NCI-H774 (cell line): ENCODE measurements around the gene RPS6KA2.

Experiments
- DNase-seq: peaks from one replicate; lab custom pipeline; 2025; lab: John Stamatoyannopoulos, UW

The RPS6KA2 gene

DNA sequence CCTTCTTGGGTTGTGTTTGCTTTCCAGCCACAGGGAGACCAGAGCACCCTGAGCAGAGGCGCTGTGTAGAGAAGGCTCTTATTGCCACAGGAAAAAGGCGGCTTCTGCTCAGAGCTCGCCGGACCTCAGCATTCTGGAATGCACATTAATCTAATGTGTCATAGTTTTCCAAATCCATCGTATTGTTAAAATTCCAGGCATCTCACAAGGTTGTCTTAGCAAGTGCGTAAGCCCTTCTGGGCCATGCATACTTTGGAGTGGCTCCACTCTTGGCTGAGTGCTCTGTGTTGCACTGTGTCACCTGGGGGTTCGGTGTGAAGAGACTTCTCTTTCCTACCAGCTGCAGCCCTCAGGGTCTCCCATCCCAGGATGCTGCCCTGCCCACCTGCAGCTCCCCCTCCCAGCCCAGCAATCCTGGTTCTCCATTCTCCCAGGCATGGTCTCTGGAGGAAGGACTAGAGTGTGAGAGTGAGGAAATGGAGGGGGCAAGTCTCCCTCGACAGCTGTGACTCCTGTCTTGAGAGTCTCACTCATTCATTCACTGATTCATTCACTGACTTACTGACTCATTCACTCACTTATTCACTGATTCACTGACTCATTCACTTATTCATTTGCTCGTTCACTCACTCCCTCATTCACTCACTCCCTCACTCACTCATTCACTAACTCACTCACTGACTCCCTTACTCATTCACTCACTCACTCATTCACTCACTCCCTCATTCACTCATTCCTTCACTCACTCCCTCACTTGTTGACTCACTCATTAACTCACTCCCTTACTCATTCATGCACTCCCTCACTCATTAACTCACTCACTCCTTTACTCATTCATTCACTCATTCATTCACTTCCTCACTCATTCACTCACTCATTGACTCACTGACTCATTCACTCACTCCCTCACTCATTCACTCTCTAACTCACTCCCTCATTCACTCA, 160.6 kb downstream of the RPS6KA2 start:
- DNase-seq: no peak

DNA sequence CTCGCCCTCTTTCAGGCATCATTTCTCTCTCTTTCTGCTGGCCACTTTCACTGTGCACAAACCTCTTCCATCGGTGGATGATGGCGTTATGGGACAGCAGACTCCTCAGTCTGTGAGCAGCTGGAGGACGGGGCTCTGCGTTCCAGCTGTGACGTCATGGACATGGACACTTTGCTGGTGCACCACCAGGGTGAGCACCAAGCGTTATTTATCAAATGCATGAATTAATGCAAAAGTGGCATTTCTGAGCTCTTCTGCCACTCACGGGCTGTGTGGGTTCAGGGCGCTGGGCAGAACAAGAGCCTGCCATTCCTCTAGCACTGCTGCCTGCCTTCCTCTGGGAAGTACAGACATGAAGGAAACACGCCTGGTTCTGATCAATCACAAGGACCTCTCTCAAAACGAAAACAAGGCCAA, 161.4 kb downstream of the RPS6KA2 start:
- no peak for DNase-seq

DNA sequence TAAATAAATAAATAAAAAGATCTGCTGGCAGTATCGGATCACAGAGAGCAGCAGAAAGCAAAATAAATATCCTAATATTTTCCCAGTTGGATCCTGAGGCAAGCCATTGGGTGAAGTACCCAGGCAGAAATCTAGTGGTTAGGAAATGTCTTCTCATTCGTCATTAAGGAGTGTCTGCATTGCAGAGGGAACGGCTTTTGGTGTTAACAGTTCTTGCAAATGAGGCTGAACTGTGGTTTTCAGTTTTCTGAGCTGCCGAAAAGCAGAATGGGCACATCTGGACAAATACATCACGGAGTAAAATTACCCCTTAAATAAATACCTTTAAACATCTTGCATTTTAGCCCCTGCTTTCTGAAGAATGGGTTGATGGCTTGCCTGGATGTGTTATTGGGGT, 162.1 kb downstream of the RPS6KA2 start:
- DNase-seq: no peak

DNA sequence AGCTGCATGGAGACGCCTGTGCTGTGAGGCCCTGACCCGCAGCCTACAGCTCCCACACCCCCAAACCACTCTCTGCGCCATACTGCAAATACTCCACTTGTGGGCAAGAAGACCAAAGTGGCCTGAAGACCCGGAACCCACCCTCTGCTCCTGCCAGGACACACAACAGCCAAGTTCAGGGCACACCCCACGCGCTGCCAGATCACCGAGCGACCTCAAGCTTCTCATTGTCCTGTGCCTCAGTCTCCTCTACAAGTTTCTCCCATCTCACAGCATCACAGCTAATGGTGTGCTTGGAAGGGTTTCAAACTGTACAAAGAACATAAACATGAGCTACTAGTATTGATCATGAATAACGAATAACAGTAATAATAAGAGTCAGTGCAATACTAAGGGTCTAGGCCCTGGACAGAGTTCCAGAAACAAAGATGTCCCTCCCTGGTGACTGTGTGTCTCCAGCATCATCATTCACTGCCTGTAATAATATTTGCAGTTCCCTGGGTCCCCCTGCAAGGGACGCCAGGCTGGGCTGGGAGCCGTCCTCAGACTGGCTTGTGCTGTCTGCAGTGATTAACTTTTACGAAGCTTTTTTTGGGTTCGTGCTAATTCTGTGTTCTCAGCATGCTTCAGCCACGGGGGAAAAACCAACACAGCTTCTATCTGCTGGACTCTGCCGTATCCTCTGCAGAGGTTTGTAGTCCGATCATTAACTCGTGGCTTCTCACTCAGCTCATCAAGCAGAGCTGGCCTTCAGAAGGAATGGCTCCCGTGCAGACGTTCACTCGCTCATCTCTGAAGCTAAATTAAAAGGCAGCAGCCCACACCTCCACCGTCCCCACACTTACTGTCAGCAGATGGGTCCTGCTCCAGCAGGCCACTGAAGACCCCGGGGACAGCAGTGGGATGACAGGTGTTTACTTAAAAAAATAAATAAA, 162.7 kb downstream of the RPS6KA2 start:
- no peak for DNase-seq

DNA sequence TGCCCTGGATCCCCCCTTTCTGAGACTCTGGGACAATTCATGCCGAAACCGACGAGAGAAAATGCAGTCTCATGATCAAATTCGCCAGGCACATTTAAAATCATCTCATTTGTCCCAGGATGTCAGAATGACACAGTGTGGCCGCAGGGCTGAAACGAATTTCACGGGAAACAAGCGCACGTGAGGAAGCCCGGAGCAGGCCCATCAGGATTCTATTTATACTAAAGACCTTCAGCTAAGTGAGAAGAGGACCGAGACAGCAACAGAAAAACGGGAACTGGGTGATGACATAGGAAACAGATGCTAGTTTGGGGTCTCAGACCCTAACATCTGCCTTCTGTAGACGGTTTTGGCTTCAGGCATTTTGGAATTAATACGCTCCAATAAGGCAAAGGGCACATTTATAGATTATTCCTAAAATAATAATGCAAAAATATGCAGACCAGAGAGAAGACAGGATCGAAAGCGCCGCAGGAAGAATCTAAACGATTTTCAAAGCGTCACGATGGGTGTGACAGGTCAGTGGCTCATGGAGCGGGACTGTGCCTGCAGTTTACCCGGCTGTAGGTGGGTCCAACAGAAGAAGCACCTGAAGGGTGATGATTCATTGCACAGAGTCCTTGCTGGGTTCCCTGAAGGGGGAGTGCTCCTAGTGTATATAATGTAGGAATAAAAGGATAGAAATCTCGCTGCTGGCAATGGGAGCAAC, 163.5 kb downstream of the RPS6KA2 start:
- no peak for DNase-seq

DNA sequence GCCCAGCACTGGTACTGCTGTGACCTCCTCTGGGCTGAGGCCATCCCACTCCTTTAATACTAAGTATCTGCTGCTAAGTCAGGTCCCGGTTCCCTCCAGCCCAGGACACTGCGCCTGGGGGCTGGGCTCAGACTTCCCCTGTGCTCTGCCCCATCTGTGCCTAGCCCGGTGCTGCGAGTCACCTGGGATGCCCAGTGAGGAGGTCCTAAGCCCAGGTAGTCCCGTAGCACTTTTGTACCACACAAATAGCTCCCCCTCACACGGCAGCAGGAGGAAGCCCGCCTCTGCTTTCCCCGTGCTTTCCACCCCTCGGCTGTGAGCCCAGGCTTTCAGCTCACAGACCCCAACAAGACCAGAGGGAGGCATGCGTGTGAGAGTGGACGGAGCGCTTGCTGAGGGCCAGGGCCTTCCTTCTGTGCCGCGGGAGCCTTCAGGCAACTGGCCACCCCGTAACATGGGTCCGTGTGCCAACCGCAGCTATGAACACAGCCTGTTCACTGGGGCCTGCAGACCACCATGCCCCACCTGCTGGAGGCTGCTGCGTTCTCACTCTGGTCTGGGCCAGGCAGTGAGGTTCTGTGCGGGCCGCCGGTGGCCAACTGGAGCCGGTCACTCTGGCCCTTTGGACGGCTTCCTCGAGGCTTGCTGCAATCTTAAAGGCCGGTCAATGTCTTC, 164.5 kb downstream of the RPS6KA2 start:
- no peak for DNase-seq

DNA sequence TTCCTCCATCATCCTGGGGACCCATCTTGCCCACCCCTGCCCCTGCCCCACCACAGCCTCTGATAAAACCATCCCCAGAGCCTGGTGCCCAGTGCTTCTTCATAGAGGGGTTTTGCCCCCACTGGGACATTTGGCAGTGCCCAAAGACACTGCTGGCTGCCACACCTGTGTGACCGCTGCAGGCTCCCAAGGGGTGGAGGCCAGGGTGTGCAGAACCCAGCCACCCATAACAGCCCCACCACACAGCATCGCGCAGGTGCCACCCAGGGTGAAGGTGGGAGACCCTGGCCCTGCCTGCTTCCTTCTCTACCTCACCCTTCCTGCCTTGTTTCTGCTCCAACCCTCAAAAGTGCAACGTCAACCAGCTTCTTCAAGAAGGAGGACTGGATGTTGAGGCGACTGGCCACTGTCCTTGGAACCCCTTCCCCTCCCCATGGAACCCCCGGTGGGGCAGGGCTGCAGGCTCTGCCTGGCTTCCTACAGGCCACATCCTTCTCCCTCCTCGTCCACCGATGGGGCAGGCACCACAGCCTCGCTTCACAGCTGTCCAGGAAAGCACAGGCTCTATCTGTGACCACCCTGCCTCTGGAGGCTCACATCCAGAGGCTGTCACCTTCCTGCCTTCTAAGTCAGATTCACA, 165.1 kb downstream of the RPS6KA2 start:
- no peak for DNase-seq

DNA sequence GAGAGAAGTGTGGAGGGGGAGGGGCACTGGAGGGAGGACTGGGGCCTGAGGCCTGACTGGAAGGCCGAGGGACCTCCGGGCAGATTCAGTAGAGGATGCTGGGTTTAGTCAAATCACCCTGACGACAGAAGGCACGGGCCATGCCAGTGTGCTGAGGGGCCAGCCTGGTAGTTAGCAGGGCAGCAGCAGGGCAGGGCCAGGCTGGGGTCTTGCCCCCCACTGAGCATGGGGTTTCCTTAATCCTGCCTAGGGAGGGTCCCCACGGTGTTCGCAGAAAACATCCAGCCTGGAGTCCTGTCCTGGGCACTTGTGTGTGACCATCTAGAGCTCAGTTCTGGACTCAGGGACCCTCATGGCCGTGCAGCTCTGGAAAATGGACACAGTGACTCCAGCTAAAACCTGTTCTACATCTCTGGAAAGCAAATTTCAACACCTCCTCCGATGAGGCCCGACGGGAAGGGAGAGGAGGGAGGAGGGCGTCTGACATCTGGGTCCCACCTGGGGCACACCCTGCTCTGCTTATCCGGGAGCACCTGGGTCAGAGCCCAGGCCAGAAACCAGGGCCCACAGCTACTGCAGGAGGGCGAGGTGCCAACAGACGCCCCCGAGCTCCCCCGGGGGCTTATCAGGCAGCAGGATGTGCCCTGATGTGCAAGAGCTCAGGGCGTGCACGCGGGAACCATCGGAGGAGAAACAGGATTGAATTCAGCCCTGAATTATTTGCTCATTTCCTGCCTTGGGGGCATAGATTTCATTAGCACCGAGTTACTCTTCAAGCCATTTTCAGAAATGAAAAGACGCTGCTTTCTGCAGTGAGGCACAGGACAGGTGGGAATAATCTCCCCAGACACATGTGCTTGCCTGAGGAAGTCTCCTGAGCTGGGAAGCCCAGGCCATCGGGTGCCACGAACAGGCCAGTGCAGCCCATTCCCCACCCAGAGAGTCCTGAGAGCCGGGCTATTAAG, 166.3 kb downstream of the RPS6KA2 start:
- DNase-seq: no peak

DNA sequence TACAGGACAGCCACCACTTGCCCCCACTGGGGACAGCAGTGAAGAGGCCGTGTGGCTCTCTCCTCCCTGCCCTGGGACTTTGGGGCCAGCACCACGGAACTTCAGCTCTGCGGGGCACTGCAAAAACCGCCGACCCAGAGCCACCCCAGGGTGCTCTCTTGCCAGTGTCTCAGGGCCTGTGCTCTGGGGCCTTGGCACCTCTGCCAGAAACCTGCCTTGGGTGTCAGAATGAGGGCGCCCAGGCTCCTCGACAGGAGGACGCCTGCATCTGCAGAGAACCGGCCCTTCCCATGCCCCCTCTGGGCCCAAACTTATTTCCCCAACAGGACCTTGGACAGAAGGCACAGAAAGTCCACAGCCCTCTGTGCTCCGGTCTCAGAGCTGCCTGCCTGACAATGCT, 167.1 kb downstream of the RPS6KA2 start:
- DNase-seq: no peak

DNA sequence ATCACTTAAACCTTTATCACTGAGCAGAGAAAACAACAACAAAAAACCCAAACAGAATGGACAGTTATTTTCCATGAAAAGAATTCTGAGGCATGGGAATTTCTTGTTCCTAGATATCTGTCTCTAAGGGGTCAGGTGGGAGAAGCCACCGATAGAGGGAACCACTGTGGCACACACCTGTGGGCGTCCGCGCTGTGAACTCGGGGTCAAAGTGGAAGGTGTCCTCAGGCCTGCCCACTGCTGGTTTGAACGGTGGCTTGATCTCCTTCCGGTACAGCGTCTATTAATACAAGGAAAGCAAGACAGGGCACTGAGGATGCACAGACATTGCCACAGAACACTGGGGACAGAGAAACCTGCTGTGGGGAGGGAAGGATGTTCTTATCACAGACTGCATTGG, 167.8 kb downstream of the RPS6KA2 start:
- no peak for DNase-seq

DNA sequence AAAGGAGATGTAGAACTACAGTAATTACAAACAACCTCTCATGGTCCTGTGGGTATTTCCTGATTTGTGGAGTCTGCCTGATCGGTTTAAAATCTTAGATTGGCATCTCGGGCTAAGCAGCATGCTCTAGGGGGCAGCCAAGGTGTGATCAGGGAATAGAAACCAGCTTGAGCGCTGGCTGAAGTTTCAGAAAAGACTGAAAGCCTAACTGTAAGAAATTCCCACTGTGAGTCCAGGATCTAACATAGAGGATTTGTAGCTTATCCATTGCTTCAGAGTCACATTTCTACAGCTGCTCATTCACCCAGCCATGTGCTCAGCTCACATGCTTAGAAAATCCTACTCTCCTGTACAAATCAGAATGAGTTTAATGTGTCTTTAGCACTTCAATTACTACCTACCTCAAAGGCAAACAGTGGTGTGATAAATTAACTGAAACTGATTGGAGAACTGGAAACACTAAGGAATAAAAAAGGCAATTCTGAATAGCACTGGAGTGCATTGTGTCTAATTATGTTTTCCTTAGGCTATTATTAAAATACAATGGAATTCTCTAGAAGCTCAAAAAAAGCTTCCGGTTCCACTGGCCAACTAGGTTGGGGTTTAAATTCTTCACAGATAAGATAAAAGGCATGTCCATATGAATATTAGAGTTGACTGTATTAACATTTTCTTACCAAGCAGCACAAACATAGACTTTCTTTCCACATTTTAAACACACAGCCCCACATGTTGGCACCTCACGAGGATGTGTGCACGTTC, 170.5 kb downstream of the RPS6KA2 start:
- peak; percentile 36 for DNase-seq

DNA sequence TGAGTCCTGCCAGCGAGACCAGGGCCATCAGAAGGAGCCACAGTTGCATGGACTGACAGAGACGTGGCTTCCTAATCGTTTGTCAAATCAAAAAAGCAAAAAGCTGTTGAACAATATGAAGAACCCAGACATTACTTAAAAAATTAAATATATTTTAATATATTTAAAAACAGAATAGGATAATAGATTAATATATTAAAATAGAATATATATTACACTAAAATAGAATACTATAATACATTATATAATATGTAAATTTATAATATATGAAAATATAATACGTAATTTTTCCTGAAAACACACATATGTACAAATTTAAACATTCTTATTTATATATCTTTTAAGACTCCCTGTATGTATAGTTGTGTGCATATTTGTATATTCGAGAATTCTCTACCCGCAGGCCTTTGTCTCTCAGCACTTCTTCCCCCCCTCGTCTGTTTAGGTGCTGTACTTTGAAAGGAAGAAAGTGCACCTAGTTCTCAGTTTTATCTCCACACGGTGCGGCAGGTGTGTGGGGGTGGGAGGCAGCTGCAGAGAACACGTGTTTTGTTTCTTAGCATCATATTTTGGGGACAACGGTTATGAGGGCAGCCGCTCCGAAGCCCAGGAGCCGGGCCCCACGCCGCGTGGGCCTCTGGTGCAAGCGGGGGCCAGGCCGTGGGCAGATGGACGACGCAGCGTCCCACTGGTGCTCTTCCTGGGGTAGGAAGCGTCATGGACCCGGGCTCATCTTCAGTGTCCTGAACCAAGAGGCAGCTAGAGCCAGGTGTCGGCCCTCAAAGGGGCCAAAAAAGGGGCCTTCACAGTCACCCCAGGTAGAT, 172.1 kb downstream of the RPS6KA2 start:
- DNase-seq: no peak

DNA sequence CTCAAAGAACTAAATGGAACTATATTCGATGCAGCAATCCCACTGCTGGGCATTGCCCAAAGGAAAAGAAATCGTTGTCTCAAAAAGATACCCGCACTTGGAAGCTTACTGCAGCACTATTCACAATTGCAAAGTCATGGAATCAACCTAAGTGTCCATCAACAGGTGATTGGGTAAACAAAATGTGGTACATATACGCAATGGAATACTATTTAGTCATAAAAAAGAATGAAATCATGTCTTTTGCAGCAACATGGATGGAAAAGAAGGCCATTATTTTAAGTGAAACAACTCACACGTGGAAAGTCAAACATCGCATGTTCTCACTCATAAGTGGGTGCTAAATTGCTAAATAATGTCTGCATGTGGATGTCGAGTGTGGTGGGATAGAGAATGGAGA, 173.4 kb downstream of the RPS6KA2 start:
- DNase-seq: no peak

DNA sequence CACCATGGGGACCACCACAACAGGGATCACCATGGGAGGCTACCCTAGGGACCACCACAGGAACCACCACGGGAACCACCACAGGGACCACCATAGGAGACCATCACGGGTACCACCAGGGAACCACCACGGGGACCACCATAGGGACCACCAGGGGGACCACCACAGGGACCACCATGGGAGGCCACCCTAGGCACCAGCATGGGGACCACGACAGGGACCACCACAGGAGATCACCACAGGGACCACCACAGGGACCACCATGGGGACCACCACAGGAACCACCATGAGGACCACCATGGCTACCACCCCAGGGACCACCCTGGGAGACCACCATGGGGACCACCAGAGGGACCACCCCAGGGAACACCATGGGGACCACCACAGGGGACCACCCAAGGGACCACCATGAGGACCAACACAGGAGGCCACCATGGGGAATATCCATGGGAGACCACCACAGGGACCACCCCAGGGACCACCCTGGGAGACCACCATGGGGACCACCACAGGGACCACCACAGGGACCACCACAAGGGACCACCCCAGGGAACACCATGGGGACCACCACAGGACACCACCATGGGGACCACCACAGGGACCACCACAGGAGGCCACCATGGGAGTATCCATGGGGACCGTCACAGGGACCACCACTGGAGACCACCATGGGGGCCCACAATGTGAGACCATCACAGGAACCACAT, 176.7 kb downstream of the RPS6KA2 start:
- DNase-seq: no peak

DNA sequence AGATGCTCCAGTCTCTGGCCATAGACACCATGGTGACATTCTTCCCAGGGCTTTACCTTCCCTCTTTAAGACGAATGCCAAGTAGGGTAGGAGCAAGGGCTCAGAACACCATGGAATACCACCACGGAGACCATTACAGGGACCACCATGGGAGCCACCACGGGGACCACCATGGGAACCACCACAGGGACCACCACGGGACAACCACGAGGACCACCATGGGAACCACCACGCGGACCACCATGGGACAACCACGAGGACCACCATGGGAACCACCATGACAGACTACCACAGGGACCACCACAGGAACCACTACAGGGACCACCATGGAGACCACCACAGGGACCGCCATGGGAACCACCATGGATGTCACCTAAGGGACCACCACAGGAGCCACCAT, 177.4 kb downstream of the RPS6KA2 start:
- DNase-seq: no peak

DNA sequence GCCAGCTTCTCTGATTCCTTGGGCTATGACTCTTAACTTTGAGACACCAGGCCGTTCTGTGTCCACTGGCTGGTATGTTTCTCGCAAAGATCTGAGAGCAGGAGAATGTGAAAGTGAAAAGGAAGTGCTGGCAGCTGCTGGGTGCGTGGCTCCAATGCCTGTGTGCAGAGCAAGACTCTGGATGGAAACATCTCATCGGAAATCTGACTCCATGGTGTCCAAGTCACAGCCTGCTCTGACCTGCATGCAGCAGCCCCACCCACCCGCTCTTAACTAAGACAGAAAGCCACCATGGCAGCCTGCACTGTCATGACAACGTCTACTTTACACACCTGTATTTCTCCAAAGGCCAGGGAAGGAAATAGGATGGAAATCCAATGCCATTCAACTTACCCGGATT, 178.0 kb downstream of the RPS6KA2 start:
- DNase-seq: no peak

DNA sequence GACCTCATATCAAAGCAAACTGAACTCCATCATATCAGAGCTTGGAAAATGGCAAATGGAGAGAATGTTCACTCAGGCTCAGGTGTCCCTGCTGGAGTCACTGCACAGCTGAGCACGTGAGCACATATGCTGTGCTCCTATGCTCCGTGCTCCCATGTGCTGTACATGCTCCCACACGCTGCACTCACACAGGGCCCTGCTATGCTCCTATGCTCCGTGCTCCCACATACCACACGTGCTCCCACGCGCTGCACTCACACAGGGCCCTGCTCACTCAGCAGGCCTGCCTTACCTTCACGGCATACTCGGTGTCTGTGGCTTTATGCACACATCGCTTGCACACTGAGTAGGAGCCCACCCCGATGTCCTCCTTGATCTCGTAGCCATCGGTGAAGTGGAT, 178.6 kb downstream of the RPS6KA2 start:
- DNase-seq: no peak
